Neural cell (in vitro differentiated cells): Measurements from ENCODE around the gene TELO2. TPM values are rescaled to one million over a fixed set of nuclear protein-coding genes. Genes with fewer than 3 reads are reported as not detected.

ENCODE experiments used
- H2AFZ ChIP-seq: fragments of 200-600, 300-800 bp; sonication (generic), shearing (Covaris generic); 2 replicates; pipeline ENCODE4 v1.6.0; 2014; ENCODE audit warnings: low read depth, mild to moderate bottlenecking, antibody characterized with exemption, low read length, moderate library complexity
- H3F3A ChIP-seq: fragments of 200-600 bp; shearing (Covaris generic); 2 replicates; pipeline ENCODE4 v1.6.1; 2016; ENCODE audit warnings: mild to moderate bottlenecking, moderate library complexity, mixed read lengths, antibody characterized with exemption, low read length; ENCODE audit not compliant: insufficient read depth, poor library complexity, severe bottlenecking
- H3K27ac ChIP-seq: fragments of 200-600, 300-800 bp; sonication (generic), shearing (Covaris generic); 2 replicates; pipeline ENCODE4 v1.5.1; 2014; ENCODE audit warnings: mild to moderate bottlenecking, low read length, moderate library complexity
- H3K27me3 ChIP-seq: fragments of 300-800, 200-600 bp; sonication (generic), shearing (Covaris generic); 2 replicates; pipeline ENCODE4 v1.6.0; 2014; ENCODE audit warnings: mild to moderate bottlenecking, low read depth, low read length, moderate library complexity; ENCODE audit not compliant: insufficient read depth
- H3K36me3 ChIP-seq: fragments of 300-800, 200-600 bp; sonication (generic), shearing (Covaris generic); 2 replicates; pipeline ENCODE4 v1.5.1; 2014; ENCODE audit warnings: mild to moderate bottlenecking, antibody characterized with exemption, low read length, moderate library complexity; ENCODE audit not compliant: insufficient read depth
- H3K4me2 ChIP-seq: fragments of 300-800, 200-600 bp; sonication (generic), shearing (Covaris generic); 2 replicates; pipeline ENCODE4 v1.6.0; 2014; ENCODE audit warnings: mild to moderate bottlenecking, low read length
- H3K4me3 ChIP-seq: fragments of 300-800, 200-600 bp; sonication (generic), shearing (Covaris generic); 2 replicates; pipeline ENCODE4 v1.5.1; 2014; ENCODE audit warnings: mild to moderate bottlenecking, low read length, moderate library complexity
- H3K79me2 ChIP-seq: fragments of 200-600 bp; shearing (Covaris generic); replicated peaks from 2 replicates; pipeline ENCODE4 v1.6.0; 2014; ENCODE audit warnings: mild to moderate bottlenecking, low read length, moderate library complexity; ENCODE audit not compliant: insufficient read depth
- H3K9ac ChIP-seq: fragments of 300-800, 200-600 bp; sonication (generic), shearing (Covaris generic); 2 replicates; pipeline ENCODE4 v1.6.1; 2016; ENCODE audit warnings: mild to moderate bottlenecking, low read length, mixed read lengths
- H3K9me2 ChIP-seq: fragments of 200-600 bp; shearing (Covaris generic); 2 replicates; pipeline ENCODE4 v1.6.1; 2016; ENCODE audit warnings: mild to moderate bottlenecking, low read length, mixed read lengths; ENCODE audit not compliant: insufficient read depth
- H3K9me3 ChIP-seq: fragments of 200-600, 300-800 bp; sonication (generic), shearing (Covaris generic); 2 replicates; pipeline ENCODE4 v1.6.1; 2016; ENCODE audit warnings: mild to moderate bottlenecking, mixed run types, low read length, moderate library complexity, mixed read lengths
- H4K20me1 ChIP-seq: fragments of 200-600 bp; shearing (Covaris generic); 2 replicates; pipeline ENCODE4 v1.6.1; 2016; ENCODE audit warnings: mild to moderate bottlenecking, mixed run types; ENCODE audit not compliant: insufficient read depth
- EP300 ChIP-seq: fragments of 450-650 bp; conservative IDR thresholded peaks from 2 replicates; pipeline ENCODE4 v1.6.1; 2014; ENCODE audit warnings: antibody characterized with exemption, mild to moderate bottlenecking, moderate library complexity; ENCODE audit not compliant: poor library complexity, severe bottlenecking
- EZH2 ChIP-seq: fragments of 200-600, 300-800 bp; shearing (Covaris generic), sonication (generic); IDR thresholded peaks from 2 replicates; pipeline ENCODE4 v1.6.1; 2014; ENCODE audit warnings: antibody characterized with exemption, low read length, borderline replicate concordance, mild to moderate bottlenecking; ENCODE audit not compliant: insufficient read depth, poor library complexity, severe bottlenecking
- MXI1 ChIP-seq: fragments of 450-650 bp; conservative IDR thresholded peaks from 2 replicates; pipeline ENCODE4 v1.6.1; 2014; ENCODE audit warnings: antibody characterized with exemption, mild to moderate bottlenecking; ENCODE audit not compliant: poor library complexity, severe bottlenecking
- POLR2AphosphoS5 ChIP-seq: IDR thresholded peaks from 2 replicates; pipeline ENCODE4 v1.6.1; 2012
- RAD21 ChIP-seq: fragments of 450-650 bp; conservative IDR thresholded peaks from 2 replicates; pipeline ENCODE4 v1.6.1; 2014; ENCODE audit warnings: antibody characterized with exemption, mild to moderate bottlenecking, moderate library complexity
- SMC3 ChIP-seq: fragments of 450-650 bp; conservative IDR thresholded peaks from 2 replicates; pipeline ENCODE4 v1.6.1; 2014; ENCODE audit warnings: antibody characterized with exemption, mild to moderate bottlenecking, moderate library complexity; ENCODE audit not compliant: poor library complexity
- TAF1 ChIP-seq: IDR thresholded peaks from 2 replicates; pipeline ENCODE4 v1.6.1; 2012; ENCODE audit warnings: low read depth
- polyA plus RNA-seq: library from polyadenylated mRNA; depleted of rRNA; stranded (reverse); fragments of >200 nt; gene quantifications from 2 replicates; pipeline ENCODE4 v1.2.3, GENCODE V29; 2014
- TF ChIP-seq, protein P1 (sequence below): IDR thresholded peaks from 2 replicates; pipeline ENCODE4 v1.6.1; 2012; ENCODE audit warnings: borderline replicate concordance
- TF ChIP-seq, protein P2 (sequence below): fragments of 450-650 bp; IDR thresholded peaks from 2 replicates; pipeline ENCODE4 v1.5.1; 2014; ENCODE audit warnings: antibody characterized with exemption, mild to moderate bottlenecking, moderate library complexity; ENCODE audit not compliant: poor library complexity, severe bottlenecking

The TELO2 gene
- polyA plus RNA-seq, 1 donor from 2014 or later, result 50.4 TPM

GRCh38 chr16:1531638-1531910 is 38.4 kb downstream of the TELO2 start:
- no peaks in the 10 kb centered on the region for H4K20me1 ChIP-seq
- H2AFZ ChIP-seq, result no peak overlapping the region
- no peak overlapping the region for H3K27ac ChIP-seq
- H3K9me2 ChIP-seq, result no peaks in the 10 kb centered on the region
- no peak overlapping the region for H3K4me3 ChIP-seq
- peaks cover 3% of the 10 kb centered on the region for H3K36me3 ChIP-seq
- no peaks in the 10 kb centered on the region for H3F3A ChIP-seq
- no peaks in the 10 kb centered on the region for H3K9me3 ChIP-seq
- TF ChIP-seq MXI1 (no peak), EZH2 (no peak), EP300 (no peak), POLR2AphosphoS5 (no peak), SMC3 (no peak), RAD21 (no peak), TAF1 (no peak)
- TF ChIP-seq, protein P1, sequence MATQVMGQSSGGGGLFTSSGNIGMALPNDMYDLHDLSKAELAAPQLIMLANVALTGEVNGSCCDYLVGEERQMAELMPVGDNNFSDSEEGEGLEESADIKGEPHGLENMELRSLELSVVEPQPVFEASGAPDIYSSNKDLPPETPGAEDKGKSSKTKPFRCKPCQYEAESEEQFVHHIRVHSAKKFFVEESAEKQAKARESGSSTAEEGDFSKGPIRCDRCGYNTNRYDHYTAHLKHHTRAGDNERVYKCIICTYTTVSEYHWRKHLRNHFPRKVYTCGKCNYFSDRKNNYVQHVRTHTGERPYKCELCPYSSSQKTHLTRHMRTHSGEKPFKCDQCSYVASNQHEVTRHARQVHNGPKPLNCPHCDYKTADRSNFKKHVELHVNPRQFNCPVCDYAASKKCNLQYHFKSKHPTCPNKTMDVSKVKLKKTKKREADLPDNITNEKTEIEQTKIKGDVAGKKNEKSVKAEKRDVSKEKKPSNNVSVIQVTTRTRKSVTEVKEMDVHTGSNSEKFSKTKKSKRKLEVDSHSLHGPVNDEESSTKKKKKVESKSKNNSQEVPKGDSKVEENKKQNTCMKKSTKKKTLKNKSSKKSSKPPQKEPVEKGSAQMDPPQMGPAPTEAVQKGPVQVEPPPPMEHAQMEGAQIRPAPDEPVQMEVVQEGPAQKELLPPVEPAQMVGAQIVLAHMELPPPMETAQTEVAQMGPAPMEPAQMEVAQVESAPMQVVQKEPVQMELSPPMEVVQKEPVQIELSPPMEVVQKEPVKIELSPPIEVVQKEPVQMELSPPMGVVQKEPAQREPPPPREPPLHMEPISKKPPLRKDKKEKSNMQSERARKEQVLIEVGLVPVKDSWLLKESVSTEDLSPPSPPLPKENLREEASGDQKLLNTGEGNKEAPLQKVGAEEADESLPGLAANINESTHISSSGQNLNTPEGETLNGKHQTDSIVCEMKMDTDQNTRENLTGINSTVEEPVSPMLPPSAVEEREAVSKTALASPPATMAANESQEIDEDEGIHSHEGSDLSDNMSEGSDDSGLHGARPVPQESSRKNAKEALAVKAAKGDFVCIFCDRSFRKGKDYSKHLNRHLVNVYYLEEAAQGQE, result no peak
- TF ChIP-seq, protein P2, sequence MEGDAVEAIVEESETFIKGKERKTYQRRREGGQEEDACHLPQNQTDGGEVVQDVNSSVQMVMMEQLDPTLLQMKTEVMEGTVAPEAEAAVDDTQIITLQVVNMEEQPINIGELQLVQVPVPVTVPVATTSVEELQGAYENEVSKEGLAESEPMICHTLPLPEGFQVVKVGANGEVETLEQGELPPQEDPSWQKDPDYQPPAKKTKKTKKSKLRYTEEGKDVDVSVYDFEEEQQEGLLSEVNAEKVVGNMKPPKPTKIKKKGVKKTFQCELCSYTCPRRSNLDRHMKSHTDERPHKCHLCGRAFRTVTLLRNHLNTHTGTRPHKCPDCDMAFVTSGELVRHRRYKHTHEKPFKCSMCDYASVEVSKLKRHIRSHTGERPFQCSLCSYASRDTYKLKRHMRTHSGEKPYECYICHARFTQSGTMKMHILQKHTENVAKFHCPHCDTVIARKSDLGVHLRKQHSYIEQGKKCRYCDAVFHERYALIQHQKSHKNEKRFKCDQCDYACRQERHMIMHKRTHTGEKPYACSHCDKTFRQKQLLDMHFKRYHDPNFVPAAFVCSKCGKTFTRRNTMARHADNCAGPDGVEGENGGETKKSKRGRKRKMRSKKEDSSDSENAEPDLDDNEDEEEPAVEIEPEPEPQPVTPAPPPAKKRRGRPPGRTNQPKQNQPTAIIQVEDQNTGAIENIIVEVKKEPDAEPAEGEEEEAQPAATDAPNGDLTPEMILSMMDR, result no peak
- H3K27me3 ChIP-seq, result no peaks in the 10 kb centered on the region
- no peaks in the 10 kb centered on the region for H3K79me2 ChIP-seq
- no peak overlapping the region for H3K9ac ChIP-seq
- no peak overlapping the region for H3K4me2 ChIP-seq

DNA sequence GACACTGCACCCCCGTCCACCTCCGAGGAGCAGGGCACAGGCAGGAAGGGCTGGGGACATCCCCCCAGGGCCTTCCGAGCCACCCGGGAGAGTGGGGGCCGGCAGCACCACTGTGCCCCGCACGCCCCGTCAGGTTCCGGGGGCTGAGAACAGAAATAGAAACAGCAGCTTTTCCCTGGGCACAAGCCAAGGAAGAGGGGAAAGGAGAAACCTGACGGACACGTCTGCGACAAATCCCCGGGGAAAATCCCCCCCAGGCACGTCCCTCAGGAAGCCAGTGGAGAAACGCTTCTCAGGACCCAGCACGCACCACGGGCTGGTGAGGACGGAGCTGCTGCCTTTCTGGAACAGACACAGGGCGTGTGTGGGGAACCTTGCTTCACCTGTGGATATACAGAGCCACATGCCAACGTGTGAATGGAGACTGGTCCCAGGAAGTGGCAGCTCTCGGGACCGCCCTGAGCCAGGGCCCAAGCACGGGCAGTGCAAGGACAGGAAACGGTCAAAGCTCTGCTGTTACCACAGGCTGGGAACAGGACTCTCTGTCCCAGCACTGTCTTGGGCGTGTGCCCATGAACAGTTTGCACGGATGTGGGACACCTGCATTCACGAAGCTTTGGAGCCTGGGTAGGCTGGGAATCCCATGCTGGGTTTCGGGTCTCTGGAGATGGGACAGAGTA is 39.1 kb downstream of the TELO2 start:
- H3K36me3 ChIP-seq, result peaks cover 3% of the 10 kb centered on the region
- H3K4me3 ChIP-seq, result no peak overlapping the region
- no peaks in the 10 kb centered on the region for H3K9me3 ChIP-seq
- H3F3A ChIP-seq, result no peaks in the 10 kb centered on the region
- H3K79me2 ChIP-seq, result no peaks in the 10 kb centered on the region
- H4K20me1 ChIP-seq, result no peaks in the 10 kb centered on the region
- H2AFZ ChIP-seq, result no peak overlapping the region
- TF ChIP-seq RAD21, result no peak
- no peak for TF ChIP-seq EZH2
- no peak for TF ChIP-seq TAF1
- TF ChIP-seq EP300, result no peak
- TF ChIP-seq, protein P1, result no peak
- TF ChIP-seq MXI1, result no peak
- TF ChIP-seq, protein P2, result no peak
- H3K4me2 ChIP-seq, result no peak overlapping the region
- H3K9ac ChIP-seq, result no peak overlapping the region
- H3K27me3 ChIP-seq, result no peaks in the 10 kb centered on the region
- no peaks in the 10 kb centered on the region for H3K9me2 ChIP-seq
- H3K27ac ChIP-seq, result no peak overlapping the region
